ENCODE results near the gene DVL1. TPM values are rescaled to one million over a fixed set of nuclear protein-coding genes. Genes with fewer than 3 reads are reported as not detected.

The DVL1 gene
- total and polyA plus RNA-seq, 10 of the 15 experiments (the other 5 are each of a cell fraction or from before 2014, with no cell fraction given) = 0.10 to 31.1 (median 4.6) TPM

DNA sequence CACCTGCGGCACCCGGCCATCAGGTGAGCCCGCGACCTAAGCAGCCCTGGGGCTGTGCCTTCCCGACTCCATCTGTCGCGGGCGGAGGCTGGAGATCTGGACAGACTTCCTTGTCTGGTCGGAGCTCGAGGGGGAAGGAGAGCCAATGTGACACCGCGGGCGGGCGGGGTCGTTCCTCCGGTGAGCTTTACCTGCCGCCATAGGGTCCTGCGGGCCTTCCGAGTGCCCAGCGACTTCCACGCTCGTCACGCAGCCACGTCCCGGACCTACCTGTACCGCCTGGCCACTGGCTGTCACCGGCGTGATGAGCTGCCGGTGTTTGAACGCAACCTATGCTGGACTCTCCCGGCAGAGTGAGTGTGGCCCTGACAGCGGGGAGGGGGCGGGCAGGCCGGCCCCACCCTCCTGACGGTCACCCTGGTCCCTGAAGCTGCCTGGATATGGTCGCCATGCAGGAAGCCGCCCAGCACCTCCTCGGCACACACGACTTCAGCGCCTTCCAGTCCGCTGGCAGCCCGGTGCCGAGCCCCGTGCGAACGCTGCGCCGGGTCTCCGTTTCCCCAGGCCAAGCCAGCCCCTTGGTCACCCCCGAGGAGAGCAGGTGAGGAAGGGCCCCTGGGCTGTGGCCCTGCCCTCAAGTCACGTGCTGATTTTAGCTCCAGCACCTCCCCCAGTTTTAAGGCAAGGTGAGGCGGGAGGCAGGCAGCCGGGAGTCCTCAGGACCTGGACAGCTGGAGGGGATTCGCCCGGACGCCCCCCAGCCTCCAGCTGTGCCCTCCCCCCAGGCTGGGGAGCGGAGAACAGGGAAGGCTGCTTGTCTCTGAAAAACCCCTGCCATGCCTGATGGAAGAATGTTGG, 39.7 kb downstream of the DVL1 start (continued):
- TF ChIP-seq, protein P1, sequence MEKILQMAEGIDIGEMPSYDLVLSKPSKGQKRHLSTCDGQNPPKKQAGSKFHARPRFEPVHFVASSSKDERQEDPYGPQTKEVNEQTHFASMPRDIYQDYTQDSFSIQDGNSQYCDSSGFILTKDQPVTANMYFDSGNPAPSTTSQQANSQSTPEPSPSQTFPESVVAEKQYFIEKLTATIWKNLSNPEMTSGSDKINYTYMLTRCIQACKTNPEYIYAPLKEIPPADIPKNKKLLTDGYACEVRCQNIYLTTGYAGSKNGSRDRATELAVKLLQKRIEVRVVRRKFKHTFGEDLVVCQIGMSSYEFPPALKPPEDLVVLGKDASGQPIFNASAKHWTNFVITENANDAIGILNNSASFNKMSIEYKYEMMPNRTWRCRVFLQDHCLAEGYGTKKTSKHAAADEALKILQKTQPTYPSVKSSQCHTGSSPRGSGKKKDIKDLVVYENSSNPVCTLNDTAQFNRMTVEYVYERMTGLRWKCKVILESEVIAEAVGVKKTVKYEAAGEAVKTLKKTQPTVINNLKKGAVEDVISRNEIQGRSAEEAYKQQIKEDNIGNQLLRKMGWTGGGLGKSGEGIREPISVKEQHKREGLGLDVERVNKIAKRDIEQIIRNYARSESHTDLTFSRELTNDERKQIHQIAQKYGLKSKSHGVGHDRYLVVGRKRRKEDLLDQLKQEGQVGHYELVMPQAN (conservative IDR thresholded peaks at IDR 0.05) = no peak
- TF ChIP-seq POLR2A (IDR thresholded peaks at IDR 0.05; ENCODE audit: low read depth, low read length) (peak; percentile 27; the same call in 1 of the 2 replicates), JUND (IDR thresholded peaks at IDR 0.05; ENCODE audit: low read depth, low read length) (no peak), BHLHE40 (IDR thresholded peaks at IDR 0.05; ENCODE audit: borderline replicate concordance in 1 of 2, low read depth in 2 of 2, low read length in 1 of 2) (peak in 1 of 2 experiments; percentile 75; a peak in 2 of 4 replicates), EP300 (IDR thresholded peaks at IDR 0.05; ENCODE audit: borderline replicate concordance in 1 of 2, control insufficient read depth in 1 of 2, low read depth in 2 of 2, low read length in 2 of 2) (no peak), JUNB (IDR thresholded peaks at IDR 0.05) (no peak)
- TF ChIP-seq, protein P2, sequence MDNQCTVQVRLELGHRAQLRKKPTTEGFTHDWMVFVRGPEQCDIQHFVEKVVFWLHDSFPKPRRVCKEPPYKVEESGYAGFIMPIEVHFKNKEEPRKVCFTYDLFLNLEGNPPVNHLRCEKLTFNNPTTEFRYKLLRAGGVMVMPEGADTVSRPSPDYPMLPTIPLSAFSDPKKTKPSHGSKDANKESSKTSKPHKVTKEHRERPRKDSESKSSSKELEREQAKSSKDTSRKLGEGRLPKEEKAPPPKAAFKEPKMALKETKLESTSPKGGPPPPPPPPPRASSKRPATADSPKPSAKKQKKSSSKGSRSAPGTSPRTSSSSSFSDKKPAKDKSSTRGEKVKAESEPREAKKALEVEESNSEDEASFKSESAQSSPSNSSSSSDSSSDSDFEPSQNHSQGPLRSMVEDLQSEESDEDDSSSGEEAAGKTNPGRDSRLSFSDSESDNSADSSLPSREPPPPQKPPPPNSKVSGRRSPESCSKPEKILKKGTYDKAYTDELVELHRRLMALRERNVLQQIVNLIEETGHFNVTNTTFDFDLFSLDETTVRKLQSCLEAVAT (IDR thresholded peaks at IDR 0.05) = 0 out of 2 replicates have a peak, but pooled peaks have one; percentile 27
- TF ChIP-seq, protein P3, sequence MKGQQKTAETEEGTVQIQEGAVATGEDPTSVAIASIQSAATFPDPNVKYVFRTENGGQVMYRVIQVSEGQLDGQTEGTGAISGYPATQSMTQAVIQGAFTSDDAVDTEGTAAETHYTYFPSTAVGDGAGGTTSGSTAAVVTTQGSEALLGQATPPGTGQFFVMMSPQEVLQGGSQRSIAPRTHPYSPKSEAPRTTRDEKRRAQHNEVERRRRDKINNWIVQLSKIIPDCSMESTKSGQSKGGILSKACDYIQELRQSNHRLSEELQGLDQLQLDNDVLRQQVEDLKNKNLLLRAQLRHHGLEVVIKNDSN (IDR thresholded peaks at IDR 0.05; ENCODE audit: borderline replicate concordance, extremely low read length, insufficient read depth, low read depth, low read length) = peak; percentile 59
- TF ChIP-seq, protein P4, sequence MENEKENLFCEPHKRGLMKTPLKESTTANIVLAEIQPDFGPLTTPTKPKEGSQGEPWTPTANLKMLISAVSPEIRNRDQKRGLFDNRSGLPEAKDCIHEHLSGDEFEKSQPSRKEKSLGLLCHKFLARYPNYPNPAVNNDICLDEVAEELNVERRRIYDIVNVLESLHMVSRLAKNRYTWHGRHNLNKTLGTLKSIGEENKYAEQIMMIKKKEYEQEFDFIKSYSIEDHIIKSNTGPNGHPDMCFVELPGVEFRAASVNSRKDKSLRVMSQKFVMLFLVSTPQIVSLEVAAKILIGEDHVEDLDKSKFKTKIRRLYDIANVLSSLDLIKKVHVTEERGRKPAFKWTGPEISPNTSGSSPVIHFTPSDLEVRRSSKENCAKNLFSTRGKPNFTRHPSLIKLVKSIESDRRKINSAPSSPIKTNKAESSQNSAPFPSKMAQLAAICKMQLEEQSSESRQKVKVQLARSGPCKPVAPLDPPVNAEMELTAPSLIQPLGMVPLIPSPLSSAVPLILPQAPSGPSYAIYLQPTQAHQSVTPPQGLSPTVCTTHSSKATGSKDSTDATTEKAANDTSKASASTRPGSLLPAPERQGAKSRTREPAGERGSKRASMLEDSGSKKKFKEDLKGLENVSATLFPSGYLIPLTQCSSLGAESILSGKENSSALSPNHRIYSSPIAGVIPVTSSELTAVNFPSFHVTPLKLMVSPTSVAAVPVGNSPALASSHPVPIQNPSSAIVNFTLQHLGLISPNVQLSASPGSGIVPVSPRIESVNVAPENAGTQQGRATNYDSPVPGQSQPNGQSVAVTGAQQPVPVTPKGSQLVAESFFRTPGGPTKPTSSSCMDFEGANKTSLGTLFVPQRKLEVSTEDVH (IDR thresholded peaks at IDR 0.05; ENCODE audit: low read depth, partially characterized antibody) = no peak
- TF ChIP-seq, protein P5, sequence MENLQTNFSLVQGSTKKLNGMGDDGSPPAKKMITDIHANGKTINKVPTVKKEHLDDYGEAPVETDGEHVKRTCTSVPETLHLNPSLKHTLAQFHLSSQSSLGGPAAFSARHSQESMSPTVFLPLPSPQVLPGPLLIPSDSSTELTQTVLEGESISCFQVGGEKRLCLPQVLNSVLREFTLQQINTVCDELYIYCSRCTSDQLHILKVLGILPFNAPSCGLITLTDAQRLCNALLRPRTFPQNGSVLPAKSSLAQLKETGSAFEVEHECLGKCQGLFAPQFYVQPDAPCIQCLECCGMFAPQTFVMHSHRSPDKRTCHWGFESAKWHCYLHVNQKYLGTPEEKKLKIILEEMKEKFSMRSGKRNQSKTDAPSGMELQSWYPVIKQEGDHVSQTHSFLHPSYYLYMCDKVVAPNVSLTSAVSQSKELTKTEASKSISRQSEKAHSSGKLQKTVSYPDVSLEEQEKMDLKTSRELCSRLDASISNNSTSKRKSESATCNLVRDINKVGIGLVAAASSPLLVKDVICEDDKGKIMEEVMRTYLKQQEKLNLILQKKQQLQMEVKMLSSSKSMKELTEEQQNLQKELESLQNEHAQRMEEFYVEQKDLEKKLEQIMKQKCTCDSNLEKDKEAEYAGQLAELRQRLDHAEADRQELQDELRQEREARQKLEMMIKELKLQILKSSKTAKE (IDR thresholded peaks at IDR 0.05; ENCODE audit: low read depth, poor library complexity, severe bottlenecking) = no peak
- TF ChIP-seq, protein P6, sequence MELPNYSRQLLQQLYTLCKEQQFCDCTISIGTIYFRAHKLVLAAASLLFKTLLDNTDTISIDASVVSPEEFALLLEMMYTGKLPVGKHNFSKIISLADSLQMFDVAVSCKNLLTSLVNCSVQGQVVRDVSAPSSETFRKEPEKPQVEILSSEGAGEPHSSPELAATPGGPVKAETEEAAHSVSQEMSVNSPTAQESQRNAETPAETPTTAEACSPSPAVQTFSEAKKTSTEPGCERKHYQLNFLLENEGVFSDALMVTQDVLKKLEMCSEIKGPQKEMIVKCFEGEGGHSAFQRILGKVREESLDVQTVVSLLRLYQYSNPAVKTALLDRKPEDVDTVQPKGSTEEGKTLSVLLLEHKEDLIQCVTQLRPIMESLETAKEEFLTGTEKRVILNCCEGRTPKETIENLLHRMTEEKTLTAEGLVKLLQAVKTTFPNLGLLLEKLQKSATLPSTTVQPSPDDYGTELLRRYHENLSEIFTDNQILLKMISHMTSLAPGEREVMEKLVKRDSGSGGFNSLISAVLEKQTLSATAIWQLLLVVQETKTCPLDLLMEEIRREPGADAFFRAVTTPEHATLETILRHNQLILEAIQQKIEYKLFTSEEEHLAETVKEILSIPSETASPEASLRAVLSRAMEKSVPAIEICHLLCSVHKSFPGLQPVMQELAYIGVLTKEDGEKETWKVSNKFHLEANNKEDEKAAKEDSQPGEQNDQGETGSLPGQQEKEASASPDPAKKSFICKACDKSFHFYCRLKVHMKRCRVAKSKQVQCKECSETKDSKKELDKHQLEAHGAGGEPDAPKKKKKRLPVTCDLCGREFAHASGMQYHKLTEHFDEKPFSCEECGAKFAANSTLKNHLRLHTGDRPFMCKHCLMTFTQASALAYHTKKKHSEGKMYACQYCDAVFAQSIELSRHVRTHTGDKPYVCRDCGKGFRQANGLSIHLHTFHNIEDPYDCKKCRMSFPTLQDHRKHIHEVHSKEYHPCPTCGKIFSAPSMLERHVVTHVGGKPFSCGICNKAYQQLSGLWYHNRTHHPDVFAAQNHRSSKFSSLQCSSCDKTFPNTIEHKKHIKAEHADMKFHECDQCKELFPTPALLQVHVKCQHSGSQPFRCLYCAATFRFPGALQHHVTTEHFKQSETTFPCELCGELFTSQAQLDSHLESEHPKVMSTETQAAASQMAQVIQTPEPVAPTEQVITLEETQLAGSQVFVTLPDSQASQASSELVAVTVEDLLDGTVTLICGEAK (IDR thresholded peaks at IDR 0.05; ENCODE audit: borderline replicate concordance) = no peak
